ENCODE measurements around the gene ZNF134. TPM values are rescaled to one million over a fixed set of nuclear protein-coding genes. Genes with fewer than 3 reads are reported as not detected.

The ZNF134 gene
- total and polyA plus RNA-seq, 9 of the 15 experiments (the other 6 are each of a cell fraction or from before 2014, with no cell fraction given): 1.3 to 10.0 (median 5.7) TPM

GRCh38 chr19:57599761-57600383, 14.2 kb upstream of the ZNF134 start, which contains the start of gene ZNF530 (continued):
- TF ChIP-seq, protein P1, sequence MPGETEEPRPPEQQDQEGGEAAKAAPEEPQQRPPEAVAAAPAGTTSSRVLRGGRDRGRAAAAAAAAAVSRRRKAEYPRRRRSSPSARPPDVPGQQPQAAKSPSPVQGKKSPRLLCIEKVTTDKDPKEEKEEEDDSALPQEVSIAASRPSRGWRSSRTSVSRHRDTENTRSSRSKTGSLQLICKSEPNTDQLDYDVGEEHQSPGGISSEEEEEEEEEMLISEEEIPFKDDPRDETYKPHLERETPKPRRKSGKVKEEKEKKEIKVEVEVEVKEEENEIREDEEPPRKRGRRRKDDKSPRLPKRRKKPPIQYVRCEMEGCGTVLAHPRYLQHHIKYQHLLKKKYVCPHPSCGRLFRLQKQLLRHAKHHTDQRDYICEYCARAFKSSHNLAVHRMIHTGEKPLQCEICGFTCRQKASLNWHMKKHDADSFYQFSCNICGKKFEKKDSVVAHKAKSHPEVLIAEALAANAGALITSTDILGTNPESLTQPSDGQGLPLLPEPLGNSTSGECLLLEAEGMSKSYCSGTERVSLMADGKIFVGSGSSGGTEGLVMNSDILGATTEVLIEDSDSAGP (CRISPR knock-in tag; IDR thresholded peaks at IDR 0.05): no peak
- TF ChIP-seq, protein P2, sequence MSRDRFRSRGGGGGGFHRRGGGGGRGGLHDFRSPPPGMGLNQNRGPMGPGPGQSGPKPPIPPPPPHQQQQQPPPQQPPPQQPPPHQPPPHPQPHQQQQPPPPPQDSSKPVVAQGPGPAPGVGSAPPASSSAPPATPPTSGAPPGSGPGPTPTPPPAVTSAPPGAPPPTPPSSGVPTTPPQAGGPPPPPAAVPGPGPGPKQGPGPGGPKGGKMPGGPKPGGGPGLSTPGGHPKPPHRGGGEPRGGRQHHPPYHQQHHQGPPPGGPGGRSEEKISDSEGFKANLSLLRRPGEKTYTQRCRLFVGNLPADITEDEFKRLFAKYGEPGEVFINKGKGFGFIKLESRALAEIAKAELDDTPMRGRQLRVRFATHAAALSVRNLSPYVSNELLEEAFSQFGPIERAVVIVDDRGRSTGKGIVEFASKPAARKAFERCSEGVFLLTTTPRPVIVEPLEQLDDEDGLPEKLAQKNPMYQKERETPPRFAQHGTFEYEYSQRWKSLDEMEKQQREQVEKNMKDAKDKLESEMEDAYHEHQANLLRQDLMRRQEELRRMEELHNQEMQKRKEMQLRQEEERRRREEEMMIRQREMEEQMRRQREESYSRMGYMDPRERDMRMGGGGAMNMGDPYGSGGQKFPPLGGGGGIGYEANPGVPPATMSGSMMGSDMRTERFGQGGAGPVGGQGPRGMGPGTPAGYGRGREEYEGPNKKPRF (IDR thresholded peaks at IDR 0.05; ENCODE audit: low read depth, low read length): no peak
- TF ChIP-seq, protein P3, sequence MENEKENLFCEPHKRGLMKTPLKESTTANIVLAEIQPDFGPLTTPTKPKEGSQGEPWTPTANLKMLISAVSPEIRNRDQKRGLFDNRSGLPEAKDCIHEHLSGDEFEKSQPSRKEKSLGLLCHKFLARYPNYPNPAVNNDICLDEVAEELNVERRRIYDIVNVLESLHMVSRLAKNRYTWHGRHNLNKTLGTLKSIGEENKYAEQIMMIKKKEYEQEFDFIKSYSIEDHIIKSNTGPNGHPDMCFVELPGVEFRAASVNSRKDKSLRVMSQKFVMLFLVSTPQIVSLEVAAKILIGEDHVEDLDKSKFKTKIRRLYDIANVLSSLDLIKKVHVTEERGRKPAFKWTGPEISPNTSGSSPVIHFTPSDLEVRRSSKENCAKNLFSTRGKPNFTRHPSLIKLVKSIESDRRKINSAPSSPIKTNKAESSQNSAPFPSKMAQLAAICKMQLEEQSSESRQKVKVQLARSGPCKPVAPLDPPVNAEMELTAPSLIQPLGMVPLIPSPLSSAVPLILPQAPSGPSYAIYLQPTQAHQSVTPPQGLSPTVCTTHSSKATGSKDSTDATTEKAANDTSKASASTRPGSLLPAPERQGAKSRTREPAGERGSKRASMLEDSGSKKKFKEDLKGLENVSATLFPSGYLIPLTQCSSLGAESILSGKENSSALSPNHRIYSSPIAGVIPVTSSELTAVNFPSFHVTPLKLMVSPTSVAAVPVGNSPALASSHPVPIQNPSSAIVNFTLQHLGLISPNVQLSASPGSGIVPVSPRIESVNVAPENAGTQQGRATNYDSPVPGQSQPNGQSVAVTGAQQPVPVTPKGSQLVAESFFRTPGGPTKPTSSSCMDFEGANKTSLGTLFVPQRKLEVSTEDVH (IDR thresholded peaks at IDR 0.05; ENCODE audit: low read depth, partially characterized antibody): peak; percentile 75
- TF ChIP-seq ZNF12 (CRISPR knock-in tag; IDR thresholded peaks at IDR 0.05) (no peak), ASH1L (IDR thresholded peaks at IDR 0.05; ENCODE audit: borderline replicate concordance, low read depth, partially characterized antibody) (no peak), CCNT2 (IDR thresholded peaks at IDR 0.05; ENCODE audit: borderline replicate concordance, extremely low read depth, insufficient read length, low read depth, low read length) (no peak), TCF7L2 (IDR thresholded peaks at IDR 0.05; ENCODE audit: low read depth, low read length) (no peak), STAG1 (CRISPR knock-in tag; IDR thresholded peaks at IDR 0.05; ENCODE audit: borderline replicate concordance) (no peak)
